ENCODE measurements around the gene PPP1R9B. TPM values are rescaled to one million over a fixed set of nuclear protein-coding genes. Genes with fewer than 3 reads are reported as not detected.
A peak's percentile ranks its signal among the peaks of the same experiment; 100 is the strongest.

PPP1R9B gene
- total RNA-seq, 1 donor from 2014 or later, result 176 TPM

DNA sequence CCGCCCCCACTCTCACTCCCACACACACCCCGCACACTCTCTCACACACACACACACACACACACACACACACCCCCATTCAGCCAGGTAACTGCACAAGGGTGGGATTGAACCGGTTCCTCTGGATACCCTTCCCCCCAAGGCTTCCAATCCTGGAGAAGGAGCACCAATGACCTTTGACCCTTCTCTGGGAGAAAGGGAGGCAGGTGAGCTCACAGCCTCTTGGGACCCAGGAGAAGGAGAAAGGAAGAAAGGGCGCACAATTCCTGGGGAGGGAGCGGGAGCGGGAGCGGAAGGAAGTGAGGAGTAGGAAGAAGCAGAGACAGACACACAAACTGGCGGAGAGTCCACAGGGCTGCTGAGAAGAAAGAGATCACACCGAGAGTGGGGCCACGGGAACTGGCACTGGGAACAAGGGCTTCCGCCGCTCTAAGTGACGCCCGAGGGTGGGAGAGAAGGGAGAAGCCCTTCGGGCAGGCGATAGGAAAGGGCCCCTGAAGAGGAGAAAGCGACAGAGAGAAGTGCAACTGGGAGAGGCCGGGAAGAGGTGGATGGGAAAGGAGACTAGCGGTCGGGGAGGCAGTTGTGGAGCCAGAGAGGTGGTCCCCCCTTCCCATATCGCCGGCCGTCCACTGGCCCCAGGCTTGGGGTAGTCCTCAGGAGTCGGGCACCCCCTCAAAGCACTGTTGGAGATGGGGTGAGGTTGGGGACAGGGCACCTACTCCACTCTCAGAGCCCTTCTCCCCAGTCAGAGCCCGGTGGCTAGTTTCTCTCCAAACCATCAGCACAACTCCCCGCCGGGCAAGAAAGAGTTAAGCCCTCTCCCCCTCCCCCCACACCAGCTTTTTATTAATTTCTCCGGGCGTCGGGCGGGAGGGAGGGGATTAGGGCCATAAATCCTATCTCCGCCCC is 21.8 kb downstream of the PPP1R9B start:
- Mint-ChIP-seq H3K4me3 (ENCODE audit: unreplicated experiment) (peak overlapping the region; percentile 93), H3K9me3 (ENCODE audit: unreplicated experiment) (no peaks in the 10 kb centered on the region), H3K36me3 (ENCODE audit: unreplicated experiment) (no peaks in the 10 kb centered on the region), H3K27ac (ENCODE audit: unreplicated experiment) (peak overlapping the region; percentile 94), H3K4me1 (ENCODE audit: unreplicated experiment) (peaks cover 40% of the 10 kb centered on the region), H3K27me3 (ENCODE audit: unreplicated experiment) (no peaks in the 10 kb centered on the region)
- TF ChIP-seq, protein P1, sequence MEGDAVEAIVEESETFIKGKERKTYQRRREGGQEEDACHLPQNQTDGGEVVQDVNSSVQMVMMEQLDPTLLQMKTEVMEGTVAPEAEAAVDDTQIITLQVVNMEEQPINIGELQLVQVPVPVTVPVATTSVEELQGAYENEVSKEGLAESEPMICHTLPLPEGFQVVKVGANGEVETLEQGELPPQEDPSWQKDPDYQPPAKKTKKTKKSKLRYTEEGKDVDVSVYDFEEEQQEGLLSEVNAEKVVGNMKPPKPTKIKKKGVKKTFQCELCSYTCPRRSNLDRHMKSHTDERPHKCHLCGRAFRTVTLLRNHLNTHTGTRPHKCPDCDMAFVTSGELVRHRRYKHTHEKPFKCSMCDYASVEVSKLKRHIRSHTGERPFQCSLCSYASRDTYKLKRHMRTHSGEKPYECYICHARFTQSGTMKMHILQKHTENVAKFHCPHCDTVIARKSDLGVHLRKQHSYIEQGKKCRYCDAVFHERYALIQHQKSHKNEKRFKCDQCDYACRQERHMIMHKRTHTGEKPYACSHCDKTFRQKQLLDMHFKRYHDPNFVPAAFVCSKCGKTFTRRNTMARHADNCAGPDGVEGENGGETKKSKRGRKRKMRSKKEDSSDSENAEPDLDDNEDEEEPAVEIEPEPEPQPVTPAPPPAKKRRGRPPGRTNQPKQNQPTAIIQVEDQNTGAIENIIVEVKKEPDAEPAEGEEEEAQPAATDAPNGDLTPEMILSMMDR (IDR thresholded peaks at IDR 0.05), result no peak
- DNase-seq (ENCODE audit: extremely low spot score, unreplicated experiment), result no peak

DNA sequence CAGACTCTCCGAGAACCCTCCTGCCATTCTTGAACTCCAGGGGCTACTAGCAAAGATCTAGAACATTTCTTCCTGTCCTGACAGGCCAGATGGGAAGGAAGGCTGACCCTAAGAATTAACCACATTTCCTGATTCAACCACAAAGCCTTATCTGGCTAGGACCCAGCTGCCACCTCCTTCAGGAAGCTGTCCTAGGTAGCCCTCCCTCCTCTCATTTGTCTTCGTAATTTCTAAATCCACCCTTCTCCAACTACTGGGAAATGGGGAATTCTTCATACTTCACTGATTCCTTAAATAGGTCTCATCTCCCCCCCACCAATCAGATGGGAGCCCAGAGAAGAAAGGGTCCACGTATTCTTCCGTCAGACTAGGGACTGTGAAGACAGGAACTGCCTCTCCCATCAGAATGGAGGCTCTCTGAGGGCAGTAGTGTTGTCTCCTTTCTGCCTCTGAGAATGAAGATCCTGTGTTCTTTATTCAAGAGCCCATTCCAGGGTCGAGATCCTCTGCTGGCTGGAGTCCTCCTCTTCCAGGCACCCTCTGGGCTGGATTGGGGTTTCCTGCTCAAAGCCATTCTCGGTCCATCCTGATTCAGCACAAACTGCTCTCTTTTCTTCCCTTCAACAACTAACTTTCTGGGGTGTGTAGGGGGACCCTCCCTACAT is 22.6 kb downstream of the PPP1R9B start:
- no peaks in the 10 kb centered on the region for H3K27me3 Mint-ChIP-seq (ENCODE audit: unreplicated experiment)
- H3K27ac Mint-ChIP-seq (ENCODE audit: unreplicated experiment), result peak overlapping the region; percentile 31
- peaks cover 38% of the 10 kb centered on the region for H3K4me1 Mint-ChIP-seq (ENCODE audit: unreplicated experiment)
- TF ChIP-seq, protein P1 (IDR thresholded peaks at IDR 0.05), result no peak
- H3K9me3 Mint-ChIP-seq (ENCODE audit: unreplicated experiment), result no peaks in the 10 kb centered on the region
- H3K36me3 Mint-ChIP-seq (ENCODE audit: unreplicated experiment), result no peaks in the 10 kb centered on the region
- DNase-seq (ENCODE audit: extremely low spot score, unreplicated experiment), result no peak
- H3K4me3 Mint-ChIP-seq (ENCODE audit: unreplicated experiment), result peak overlapping the region; percentile 93

DNA sequence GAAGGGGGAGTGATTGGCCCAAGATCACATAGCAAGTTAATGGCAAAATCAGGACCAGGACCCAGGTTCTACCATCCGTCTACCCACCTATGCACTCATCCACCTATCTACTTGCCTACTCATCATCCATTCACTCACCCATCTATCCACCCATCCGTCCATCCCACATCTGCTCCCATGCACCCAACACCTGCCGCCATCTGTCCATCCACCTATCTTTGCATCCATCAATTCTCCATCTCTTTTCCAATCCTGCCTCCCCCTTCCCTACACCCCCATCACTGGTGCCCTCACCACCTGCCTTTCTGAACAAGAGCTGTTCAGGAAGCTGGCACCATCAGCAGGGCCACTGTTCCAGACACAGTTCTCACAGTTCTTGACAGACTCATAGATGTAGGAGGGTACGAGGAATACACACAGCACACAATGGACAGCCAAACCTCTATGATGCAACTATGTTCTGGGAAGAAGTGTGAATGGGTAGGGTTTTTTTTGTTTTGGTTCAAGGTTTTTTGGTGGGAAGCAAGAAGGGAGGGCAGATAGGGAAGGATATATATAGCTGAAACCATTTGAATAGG is 25.0 kb downstream of the PPP1R9B start:
- no peaks in the 10 kb centered on the region for H3K27me3 Mint-ChIP-seq (ENCODE audit: unreplicated experiment)
- H3K36me3 Mint-ChIP-seq (ENCODE audit: unreplicated experiment), result peaks cover 4% of the 10 kb centered on the region
- DNase-seq (ENCODE audit: extremely low spot score, unreplicated experiment), result no peak
- TF ChIP-seq, protein P1 (IDR thresholded peaks at IDR 0.05), result no peak
- no peak overlapping the region for H3K27ac Mint-ChIP-seq (ENCODE audit: unreplicated experiment)
- H3K4me1 Mint-ChIP-seq (ENCODE audit: unreplicated experiment), result peaks cover 31% of the 10 kb centered on the region
- no peak overlapping the region for H3K4me3 Mint-ChIP-seq (ENCODE audit: unreplicated experiment)
- no peaks in the 10 kb centered on the region for H3K9me3 Mint-ChIP-seq (ENCODE audit: unreplicated experiment)

DNA sequence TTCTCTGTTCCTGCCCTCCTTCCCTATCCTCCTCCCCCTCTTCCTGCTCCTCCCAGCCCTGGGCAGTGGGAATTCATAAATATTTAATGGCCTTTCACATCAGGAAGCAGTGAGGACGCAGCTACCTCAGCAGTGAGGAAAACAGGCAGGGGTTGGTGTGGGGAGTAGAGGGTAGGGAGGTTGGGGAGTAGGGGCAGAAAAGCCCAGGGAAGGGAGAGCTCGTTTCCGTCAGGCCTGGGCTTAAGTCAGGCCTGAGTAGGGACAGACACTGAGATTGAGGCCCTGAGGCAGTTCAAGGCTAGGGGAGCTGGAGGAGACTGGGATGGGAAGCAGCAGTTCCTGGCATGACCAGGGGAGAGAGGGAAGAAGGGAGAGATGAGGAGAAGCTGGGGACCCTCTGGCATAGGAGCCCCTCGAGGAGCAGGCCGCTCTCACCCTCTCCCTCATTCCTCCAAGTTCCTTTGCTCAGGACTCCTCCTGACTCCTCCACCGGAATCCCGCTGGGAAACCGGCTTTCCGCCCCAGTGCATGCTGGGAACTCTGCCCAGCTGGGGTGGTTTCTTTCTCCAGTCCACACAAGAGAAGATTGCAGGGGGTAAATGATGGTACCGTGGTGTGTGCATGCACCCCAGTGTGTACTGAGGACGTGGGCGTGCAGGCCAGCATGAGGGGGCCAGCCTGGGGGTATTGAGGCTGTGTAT is 26.7 kb downstream of the PPP1R9B start:
- DNase-seq (ENCODE audit: extremely low spot score, unreplicated experiment), result no peak
- H3K4me3 Mint-ChIP-seq (ENCODE audit: unreplicated experiment), result no peak overlapping the region
- no peaks in the 10 kb centered on the region for H3K9me3 Mint-ChIP-seq (ENCODE audit: unreplicated experiment)
- TF ChIP-seq, protein P1 (IDR thresholded peaks at IDR 0.05), result no peak
- peaks cover 9% of the 10 kb centered on the region for H3K36me3 Mint-ChIP-seq (ENCODE audit: unreplicated experiment)
- peaks cover 29% of the 10 kb centered on the region for H3K4me1 Mint-ChIP-seq (ENCODE audit: unreplicated experiment)
- H3K27ac Mint-ChIP-seq (ENCODE audit: unreplicated experiment), result peak overlapping the region; percentile 86
- H3K27me3 Mint-ChIP-seq (ENCODE audit: unreplicated experiment), result no peaks in the 10 kb centered on the region

Measured in osteocyte (in vitro differentiated cells).